HG02938 (cell line): Measurements from ENCODE around the gene HLTF.

Experiments
- ATAC-seq: cut with Tn5 transposase; IDR thresholded peaks from one replicate; pipeline ENCODE4 v1.9.1; 2021; ENCODE audit warnings: mild to moderate bottlenecking, moderate library complexity; ENCODE audit not compliant: unreplicated experiment

The HLTF gene

DNA sequence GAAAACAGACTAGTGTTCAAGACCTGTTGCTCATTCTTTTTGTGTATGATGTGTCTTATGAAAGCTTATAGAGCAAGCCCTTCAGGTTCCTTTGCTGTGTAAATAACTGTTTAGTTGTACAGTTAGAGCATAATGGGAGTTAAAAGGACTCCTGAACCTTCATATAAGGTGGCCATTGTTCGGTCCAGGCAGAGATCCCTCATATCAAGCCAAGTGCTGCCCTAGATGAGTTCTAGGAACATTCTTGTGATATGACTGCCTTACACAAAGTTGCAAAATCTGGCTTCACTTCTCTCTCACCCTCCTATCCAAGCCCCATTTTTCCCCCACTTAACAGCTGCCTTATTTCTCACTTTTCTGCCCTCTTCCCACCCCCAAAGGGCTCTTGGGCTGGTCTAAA is 68.1 kb downstream of the HLTF start:
- ATAC-seq: no peak

DNA sequence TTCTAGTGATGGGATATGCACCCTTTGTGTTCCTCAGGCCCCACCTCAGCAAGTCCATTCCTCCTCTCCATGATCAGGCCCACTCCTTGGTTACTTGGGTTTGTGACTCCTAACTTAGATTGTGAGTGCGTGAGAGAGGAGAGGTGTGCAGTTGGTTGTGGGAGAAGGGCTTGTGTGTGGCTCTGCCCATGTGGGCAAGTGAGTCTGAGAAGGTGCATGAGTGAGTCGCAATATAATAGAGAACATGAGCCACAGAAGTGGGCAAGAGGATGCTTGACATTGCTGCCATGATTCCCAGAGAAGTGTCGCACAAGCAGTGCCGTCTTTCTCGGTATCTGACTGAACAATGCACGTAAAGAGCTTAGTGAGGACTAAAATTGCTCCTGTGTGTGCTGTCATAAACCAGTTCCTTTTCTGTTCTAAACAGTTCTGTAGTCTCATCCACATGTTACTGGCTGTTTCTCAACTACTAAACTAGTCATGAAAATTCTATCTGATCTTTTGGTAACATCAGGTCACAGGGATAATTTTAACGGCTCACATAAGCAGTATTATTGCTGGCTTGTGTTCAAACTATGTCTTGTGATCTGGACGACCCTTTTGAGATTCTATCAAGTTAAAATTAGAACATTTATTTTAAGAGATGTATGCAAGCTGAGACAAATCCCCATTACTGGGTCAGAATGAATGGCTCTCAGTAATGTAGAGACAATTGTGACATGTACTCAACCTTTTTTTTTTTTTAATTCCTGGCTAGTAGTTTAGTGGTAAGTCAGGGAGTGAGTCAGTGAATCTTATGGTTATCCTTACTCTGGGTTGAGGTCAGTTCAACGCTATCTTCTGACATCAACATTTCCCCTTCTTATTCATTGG is 69.4 kb downstream of the HLTF start:
- ATAC-seq: no peak

DNA sequence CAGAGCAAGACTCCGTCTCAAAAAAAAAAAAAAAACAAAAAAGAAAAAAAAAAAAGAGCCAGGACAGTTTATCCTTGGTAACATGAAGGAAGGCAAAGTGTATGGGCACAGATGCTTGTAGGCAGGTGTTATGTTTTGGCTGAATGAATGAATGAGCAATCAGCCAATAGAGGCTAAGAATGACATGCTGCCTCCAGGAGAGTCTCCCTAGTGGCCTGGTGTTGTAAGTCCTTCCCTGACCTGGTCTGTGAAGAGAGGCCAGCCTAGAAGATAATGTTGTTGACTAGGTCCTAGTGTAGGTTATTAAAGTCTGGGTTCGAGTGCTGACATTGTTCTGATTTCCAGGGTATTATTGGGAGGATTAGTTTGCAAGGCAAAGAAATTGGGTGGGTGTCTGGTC is 70.1 kb downstream of the HLTF start:
- peak; percentile 46 for ATAC-seq

DNA sequence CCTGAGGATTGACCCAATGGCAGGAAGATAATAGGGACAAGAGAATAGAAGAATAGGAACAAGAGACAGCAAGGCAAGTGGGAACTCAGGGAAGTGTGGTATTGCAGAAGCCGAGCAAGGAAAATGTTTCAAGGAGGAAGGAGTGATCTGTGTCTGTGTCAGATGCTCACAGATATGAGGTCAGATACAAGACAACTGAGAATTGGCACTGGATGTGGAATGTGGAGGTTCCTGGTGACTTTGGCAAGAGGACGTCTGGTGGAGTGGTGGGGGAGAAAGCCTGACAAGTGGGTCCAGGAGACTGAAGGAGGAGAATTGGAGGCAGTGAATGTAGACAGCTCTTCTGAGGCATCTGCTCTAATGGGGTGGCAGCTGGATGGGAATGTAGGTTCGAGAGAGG is 70.9 kb downstream of the HLTF start:
- ATAC-seq: no peak

DNA sequence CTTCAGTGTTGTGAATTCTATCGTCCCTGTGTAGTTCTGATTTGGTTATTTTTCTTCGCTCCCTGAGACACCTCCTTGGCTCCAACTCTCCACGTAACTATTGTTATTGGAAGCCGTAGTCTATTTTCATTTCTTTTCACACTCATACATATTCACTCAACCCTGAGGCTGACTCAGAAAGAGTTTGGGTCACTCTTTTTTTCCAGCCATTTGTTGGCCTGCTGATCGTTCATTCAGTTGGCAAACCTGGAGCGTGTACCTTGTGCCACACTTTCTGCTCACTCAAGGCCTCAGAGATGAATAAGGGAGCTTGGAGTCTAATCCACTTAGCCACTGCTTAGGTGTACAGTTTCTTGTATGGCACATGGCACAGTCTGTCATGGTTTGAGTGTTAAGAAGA is 72.6 kb downstream of the HLTF start:
- no peak for ATAC-seq

DNA sequence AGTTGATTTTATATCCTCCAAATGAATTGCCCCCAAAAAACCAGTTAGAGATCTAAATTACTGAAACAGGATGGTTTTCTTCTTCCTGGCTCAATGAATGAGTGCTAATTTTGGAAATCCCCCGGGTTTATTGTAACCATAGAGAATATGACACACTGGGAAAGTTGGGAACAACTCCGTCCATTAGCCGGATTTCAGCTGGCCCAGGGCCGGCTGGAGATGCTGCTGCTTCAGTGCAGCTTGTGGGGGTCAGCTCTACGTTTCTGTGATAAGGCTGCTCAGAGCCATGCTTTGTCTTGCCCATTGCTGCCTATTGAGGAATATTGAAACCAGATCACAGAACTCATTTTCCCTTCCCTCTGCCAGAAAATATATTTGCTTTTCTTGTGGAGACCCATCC is 74.7 kb downstream of the HLTF start:
- no peak for ATAC-seq

DNA sequence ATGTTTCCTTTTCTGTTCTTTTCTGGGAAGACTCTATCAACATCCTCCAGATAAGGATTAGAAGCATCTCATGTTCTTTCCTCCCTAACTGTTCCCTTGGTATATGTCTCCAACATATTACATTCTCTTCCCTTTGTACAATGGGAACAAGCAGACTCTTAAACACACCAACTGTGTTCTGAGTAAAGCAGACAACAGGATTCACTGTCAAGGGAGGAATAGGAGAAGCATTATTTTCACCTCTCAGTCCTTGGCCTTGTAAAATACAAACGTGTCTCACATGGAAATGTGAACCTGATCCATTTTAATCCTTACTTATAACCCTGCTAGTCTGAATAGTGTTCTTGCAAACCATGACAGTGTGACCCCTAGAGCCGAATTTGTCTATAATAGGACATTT is 75.4 kb downstream of the HLTF start:
- no peak for ATAC-seq

DNA sequence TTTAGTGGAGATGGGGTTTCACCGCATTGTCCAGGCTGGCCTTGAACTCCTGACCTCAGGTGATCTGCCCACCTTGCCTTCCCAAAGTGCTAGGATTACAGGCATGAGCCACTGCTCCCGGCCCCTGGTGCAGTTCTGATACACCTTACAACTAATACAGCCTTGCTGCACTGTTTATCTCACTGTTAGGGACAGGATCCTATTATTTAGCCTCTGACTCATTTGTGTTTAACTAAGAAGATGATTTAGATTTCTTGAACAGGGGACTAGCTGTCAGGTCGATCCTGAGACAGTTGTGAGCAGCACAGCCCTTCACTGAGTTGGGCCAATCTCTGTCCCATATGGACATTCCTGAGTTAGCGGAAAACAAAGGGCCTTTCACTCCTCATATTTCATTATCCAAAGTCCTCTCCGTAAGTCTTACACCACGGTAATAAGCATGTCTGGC is 75.8 kb downstream of the HLTF start:
- no peak for ATAC-seq

DNA sequence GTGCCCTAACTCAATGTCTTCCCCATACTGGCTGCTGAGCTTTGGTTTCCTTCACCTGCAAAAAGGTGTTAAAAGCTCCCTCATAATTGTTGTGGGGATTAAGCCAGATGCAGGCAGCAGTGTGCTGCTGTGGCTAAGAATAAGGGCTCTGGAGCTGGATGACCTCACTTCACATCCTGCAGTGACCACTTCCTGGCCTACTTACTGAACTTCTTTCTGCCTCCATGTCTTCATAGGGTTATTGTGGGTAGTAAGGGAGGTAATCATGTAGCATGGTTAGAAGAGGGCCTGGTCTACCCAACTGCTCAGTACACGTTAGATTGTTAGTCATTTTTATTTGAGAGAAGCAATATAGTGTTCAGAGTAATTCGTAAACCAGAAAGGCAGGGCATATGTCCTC is 76.6 kb downstream of the HLTF start:
- peak; percentile 91 for ATAC-seq

DNA sequence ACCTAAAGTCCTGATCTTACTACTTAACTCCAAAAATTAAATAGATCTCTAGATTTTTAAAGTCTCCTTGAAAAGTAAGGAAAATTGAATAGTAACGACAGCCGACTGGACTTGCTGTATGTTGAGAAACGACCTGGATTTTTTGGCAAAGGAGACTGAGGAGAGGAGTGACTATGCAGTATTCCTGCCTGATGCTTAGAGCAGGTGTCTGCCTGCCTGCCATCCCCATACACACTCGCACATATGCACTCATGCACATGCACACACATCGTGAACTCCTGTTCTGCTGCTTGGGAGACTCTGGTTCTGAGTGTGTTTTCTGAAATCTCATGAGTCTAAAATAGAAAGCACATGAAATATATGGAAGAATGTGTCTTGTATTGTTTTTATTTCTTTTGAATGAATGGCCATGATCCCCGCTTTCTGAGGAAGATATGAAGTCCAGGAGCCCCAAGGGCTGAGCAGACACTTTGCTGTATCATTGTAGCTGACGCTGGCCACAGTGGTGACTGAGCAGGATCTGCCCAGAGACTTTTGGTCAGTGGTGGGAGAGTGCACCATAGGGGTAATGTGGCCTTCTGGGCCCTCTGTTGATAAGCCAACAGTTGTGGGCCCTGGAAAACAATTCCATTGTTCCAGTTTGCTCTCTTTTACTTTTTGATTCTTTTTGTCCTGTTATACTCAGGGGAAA is 78.6 kb downstream of the HLTF start:
- no peak for ATAC-seq

DNA sequence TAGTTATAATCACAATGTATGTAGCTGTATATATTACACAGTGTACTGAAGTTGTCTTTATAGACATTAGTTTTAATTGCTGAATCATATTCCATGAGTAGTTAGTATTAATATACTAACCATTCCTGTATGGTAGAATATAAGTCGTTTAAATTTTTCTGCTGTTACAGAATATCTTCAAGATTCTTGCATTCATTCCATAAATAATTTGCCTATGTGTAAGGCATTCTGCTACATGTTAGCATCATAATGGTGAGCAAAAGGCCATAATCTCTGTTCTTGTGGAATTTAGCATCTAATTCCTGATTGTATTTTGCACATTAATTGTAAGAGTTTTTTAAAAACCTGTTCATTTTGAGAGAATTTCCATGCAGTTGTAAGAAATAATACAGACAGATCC is 80.9 kb downstream of the HLTF start:
- no peak for ATAC-seq

DNA sequence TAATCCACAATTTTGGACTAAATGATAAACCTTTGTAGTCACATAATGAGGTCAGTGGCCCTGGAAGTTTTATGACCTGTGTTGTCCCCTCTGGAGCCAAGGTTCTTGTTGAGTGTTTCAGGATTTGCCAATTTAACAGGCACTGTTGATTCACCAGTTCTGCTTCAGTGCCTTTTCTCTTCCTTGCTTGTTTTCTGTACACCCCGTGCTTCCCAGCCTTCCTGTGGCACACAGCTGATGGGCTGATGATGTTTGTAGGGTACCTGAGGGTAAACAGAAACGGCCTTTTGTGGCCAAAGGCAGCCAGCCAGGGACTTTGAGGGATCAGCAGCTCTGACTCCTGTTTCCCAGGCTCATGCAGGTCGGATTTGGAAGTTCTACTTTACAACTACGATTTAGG is 81.7 kb downstream of the HLTF start:
- no peak for ATAC-seq

DNA sequence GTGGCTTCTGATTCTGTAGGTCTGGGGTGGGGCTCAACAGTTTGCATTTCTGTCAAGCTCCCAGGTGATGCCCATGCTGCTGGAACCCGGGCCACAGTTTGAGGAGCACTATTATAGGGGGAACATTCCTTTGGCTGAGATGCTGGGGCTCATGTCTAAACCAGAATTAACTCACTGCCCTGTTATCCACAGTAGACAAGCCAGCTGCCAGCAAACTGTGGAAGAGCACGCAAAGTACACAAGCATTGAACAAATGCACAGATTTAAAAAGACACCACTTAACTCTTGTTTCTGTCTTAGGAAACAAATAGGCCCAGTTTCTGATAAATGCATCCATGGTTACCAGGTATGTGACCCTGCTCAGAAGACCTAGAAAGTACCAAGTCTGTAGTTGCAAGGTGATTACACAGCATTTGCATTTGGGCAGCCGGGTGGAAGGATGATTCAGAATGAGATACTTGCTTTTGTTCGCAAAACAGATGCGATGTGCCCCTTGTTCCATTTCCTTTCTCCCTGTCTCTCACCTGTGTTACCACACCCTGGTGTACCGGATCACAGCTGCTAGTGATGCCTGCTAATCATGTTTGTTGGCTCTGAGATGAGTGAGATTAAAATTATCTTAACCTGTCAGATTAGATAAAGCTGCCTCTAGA is 82.6 kb downstream of the HLTF start:
- peak; percentile 82 for ATAC-seq

DNA sequence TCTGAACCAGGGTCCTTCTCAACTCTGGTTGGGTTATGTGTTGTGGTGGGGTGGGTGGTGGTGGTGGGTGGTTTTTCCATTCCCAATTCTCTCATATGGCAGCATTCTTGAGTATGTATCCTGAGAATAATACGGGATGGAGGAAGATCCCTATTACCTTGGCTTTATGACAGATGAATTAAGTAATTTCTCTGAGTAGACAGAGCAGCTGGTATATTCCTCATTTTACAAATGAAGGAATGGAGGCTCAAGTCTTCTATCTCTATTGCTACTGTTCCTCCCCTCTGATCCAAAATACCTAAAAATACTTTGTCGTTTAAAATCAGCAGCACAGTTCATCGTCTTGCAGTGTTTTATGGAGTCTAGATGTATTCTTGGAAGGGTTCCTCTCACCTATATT is 84.6 kb downstream of the HLTF start:
- ATAC-seq: no peak

DNA sequence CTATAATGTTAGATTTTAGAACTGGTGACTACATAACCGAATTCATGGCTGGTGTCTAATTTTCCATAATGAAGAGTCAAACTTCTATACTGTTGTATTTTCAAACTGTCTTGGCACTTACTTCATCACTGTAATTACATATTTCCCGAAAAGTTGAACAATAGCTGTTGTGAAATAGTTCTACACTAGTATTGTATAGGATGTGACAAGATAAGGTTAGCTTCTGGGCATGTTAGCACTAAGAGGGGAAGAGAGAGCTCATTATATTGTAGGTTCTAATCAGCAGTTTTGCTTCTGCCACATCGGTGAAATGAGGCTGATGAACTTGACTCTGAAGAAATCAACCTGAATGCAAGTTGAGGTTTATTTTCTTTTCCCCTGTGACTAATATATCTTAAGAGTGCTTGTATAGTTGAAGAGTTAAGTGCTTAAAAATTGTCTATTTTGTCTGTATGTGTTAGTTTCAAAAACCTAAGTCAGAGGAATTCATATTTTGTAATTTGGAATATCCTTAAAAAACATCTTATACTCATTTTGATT is 86.1 kb downstream of the HLTF start:
- ATAC-seq: no peak

DNA sequence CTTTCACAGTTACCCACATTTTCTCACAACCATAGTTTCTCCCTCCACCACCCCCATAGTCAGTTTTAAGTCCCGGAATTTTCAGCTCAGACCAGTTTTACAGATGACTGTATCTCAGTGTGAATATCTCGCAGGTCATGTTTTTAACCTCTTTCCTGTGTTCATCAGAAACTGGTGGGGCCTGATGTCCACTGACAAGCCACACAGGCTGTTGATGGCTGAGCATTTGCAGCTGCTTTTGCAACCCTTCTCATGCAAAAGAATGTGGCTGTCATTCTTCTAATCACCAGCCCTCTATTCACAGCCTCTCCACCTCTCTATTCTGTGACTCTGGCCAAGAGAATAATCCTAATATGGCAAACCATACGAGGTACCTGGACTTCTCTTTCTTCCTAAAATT is 86.5 kb downstream of the HLTF start:
- ATAC-seq: no peak

DNA sequence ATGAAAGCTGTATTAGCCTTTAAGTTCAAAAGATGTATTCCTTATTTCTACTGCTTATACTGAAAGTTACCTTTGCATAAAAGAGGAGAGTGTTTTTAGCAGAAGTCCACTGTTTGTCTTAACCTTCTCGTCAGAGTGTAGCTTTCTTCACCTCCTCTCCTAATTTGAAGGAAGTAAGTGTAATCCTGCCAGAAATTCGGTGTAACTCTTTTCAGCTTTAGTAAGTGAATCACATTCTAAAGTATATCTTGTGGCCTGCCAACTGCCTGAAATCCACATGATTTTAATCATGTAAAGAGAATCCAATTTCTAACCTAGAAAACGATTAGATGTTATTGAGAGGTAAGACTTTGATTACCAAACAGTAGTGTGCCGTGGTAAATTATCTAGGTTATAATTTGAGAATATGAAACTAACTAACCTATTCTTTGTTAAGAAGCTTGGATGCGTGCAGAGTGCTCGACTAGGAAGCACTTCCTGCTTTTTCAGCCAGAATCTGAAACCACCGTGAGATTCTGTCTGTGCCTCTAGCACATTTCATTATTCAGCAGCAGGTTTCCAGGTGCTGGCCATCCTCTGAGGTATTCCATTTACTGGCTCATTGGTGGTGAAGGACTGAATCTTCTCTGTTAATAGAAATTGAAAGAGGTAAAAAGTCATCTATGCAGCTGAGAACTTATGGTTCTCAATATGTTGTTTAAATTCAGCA is 87.5 kb downstream of the HLTF start:
- ATAC-seq: peak; percentile 43

DNA sequence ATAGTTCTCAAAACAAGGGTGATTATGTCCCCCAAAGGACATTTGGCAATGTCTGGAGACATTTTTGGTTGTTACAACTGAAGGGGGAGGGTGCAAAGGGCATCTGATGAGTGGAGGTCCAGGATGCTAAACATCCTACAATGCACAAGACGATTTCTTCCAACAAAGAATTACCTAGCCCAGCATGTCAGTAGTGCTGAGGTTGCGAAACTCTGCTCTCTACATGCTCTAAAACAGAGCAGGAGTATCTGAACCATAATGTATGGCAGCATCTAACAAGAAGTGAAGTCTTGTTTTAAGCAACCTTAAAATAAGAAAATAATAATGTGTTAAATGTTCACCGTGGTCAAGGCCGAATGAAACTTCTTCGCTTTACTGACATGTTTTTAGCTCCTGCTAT is 88.0 kb downstream of the HLTF start:
- ATAC-seq: no peak

DNA sequence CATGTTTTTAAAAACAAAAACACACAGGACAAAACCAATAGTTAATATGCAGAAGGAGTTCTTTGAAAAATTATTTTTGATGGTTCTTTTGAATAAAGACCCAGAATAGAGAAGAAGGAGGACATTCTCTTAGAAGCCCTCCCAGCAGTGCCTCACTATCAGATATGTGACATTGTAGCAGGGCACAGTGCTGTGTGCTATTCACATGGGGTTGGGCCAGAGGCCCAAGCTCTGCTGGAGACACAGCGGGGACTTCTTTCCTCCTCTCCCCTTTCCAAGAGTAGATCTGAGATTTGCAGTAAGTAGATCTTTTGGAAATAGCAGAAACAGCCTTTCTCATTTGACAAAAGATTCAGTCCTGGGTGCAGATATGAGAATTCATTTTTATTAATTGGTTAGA is 88.7 kb downstream of the HLTF start:
- no peak for ATAC-seq

DNA sequence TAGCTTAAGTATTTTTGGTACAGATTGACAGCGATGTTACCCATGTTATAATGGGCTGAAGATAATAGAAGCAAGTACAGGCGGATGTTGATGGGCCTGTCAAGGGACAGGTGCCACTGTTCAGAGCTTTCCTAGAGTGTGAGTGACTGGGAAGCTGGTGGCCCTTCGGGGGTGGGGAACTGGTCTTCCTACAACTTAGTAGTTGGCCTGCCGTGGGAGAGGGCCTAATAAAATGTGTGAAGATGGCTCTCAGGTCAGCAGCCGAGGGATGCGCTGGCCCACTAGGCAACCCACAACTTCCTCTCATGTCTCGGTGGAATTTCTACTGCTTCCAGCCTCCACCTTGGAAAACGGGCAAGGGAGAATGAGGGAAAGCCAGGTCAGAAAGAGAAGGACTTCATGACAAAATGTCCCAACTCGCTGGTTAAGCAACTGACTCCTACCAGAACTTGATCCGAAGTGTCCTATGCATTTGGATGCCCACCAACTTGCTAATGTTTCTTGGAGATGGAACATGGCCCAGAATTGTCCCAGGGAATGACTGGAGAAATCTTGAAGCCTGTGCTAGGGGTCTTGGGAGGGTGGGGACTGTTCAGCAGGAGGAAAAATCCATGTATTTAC is 93.6 kb downstream of the HLTF start:
- no peak for ATAC-seq
